HepG2 (cell line): ENCODE measurements around the gene B4GALT3. TPM values are rescaled to one million over a fixed set of nuclear protein-coding genes. Genes with fewer than 3 reads are reported as not detected.

Experiments
- FOXK2 ChIP-seq: fragments of 450-650 bp; IDR thresholded peaks from 2 replicates; pipeline ENCODE4 v1.6.1; 2016
- HDAC1 ChIP-seq: sonication (generic); formaldehyde crosslinking; IDR thresholded peaks from 2 replicates; pipeline ENCODE4 v1.5.1; 2020; ENCODE audit warnings: mild to moderate bottlenecking, missing genetic modification reagents
- HNF4A ChIP-seq: sonication (generic); formaldehyde crosslinking; IDR thresholded peaks from 2 replicates; pipeline ENCODE4 v1.4.0; 2020; ENCODE audit warnings: missing genetic modification reagents
- MIXL1 ChIP-seq: IDR thresholded peaks from 2 replicates; pipeline ENCODE4 v1.6.1; 2016
- NR2F6 ChIP-seq, 2 experiments: IDR thresholded peaks; 2 replicates each; pipeline ENCODE4 v1.6.1; 2016; ENCODE audit warnings: antibody characterized with exemption in 1 of 2, mild to moderate bottlenecking in 1 of 2
- PHF21A ChIP-seq: sonication (generic); formaldehyde crosslinking; IDR thresholded peaks from 2 replicates; pipeline ENCODE4 v1.5.0; 2020; ENCODE audit warnings: mild to moderate bottlenecking, missing genetic modification reagents
- RBM22 ChIP-seq: fragments of 200-400 bp; formaldehyde crosslinking; optimal IDR thresholded peaks from 2 replicates; pipeline ENCODE3; 2017; ENCODE audit warnings: mild to moderate bottlenecking, low read length, moderate library complexity
- ZNF121 ChIP-seq: sonication (generic); formaldehyde crosslinking; IDR thresholded peaks from 2 replicates; pipeline ENCODE4 v1.5.0; 2020; ENCODE audit warnings: mild to moderate bottlenecking, missing genetic modification reagents
- ZNF20 ChIP-seq: sonication (generic); formaldehyde crosslinking; IDR thresholded peaks from 2 replicates; pipeline ENCODE4 v1.4.0; 2020; ENCODE audit warnings: mild to moderate bottlenecking, moderate library complexity, missing genetic modification reagents
- ZNF501 ChIP-seq: sonication (generic); formaldehyde crosslinking; IDR thresholded peaks from 2 replicates; pipeline ENCODE4 v1.5.1; 2020; ENCODE audit warnings: mild to moderate bottlenecking, moderate library complexity, missing genetic modification reagents
- ZNF780A ChIP-seq: sonication (generic); formaldehyde crosslinking; IDR thresholded peaks from 2 replicates; pipeline ENCODE4 v1.8.0; 2022; ENCODE audit warnings: mild to moderate bottlenecking, missing genetic modification reagents, moderate library complexity
- polyA plus RNA-seq, 8 experiments: library from polyadenylated mRNA; depleted of rRNA in 3 of 8; stranded (reverse) in 7 of 8; unstranded in 1 of 8; fragments of >200 nt; fragmentation: Illumina TruSeq in 4 of 8; extraction: Trizol in 4 of 8; gene quantifications; 2 replicates each; pipeline versions ENCODE4 v1.2.1 to v1.2.3, GENCODE V29; 2011 to 2016; ENCODE audit warnings: low read depth in 4 of 8, missing spikeins in 1 of 8, mixed read lengths in 1 of 8; ENCODE audit not compliant: insufficient read depth in 1 of 8
- total RNA-seq, 5 experiments: library from RNA; depleted of rRNA; stranded (reverse); fragments of >200 nt; fragmentation: Illumina TruSeq; extraction: Trizol; gene quantifications; 2 replicates each; pipeline ENCODE4 v1.2.3, GENCODE V29; 2016; ENCODE audit warnings: low read depth in 1 of 5
- TF ChIP-seq, protein P1 (sequence below): sonication (generic); formaldehyde crosslinking; IDR thresholded peaks from 2 replicates; pipeline ENCODE4 v1.5.1; 2020; ENCODE audit warnings: missing genetic modification reagents, mild to moderate bottlenecking, borderline replicate concordance
- TF ChIP-seq, protein P2 (sequence below): sonication (generic); formaldehyde crosslinking; IDR thresholded peaks from 2 replicates; pipeline ENCODE4 v1.4.0; 2020; ENCODE audit warnings: missing genetic modification reagents
- TF ChIP-seq, protein P3 (sequence below): sonication (generic); formaldehyde crosslinking; IDR thresholded peaks from 2 replicates; pipeline ENCODE4 v1.4.0; 2020; ENCODE audit warnings: missing genetic modification reagents
- TF ChIP-seq, protein P4 (sequence below): sonication (generic); formaldehyde crosslinking; IDR thresholded peaks from 2 replicates; pipeline ENCODE4 v1.4.0; 2020; ENCODE audit warnings: mild to moderate bottlenecking, missing genetic modification reagents
- TF ChIP-seq, protein P5 (sequence below): IDR thresholded peaks from 2 replicates; pipeline ENCODE4 v1.6.1; 2016

B4GALT3 gene
- total and polyA plus RNA-seq, 2 of the 13 experiments (the other 11 are each of a cell fraction or from before 2014, with no cell fraction given): 35.6 to 40.4 TPM

DNA sequence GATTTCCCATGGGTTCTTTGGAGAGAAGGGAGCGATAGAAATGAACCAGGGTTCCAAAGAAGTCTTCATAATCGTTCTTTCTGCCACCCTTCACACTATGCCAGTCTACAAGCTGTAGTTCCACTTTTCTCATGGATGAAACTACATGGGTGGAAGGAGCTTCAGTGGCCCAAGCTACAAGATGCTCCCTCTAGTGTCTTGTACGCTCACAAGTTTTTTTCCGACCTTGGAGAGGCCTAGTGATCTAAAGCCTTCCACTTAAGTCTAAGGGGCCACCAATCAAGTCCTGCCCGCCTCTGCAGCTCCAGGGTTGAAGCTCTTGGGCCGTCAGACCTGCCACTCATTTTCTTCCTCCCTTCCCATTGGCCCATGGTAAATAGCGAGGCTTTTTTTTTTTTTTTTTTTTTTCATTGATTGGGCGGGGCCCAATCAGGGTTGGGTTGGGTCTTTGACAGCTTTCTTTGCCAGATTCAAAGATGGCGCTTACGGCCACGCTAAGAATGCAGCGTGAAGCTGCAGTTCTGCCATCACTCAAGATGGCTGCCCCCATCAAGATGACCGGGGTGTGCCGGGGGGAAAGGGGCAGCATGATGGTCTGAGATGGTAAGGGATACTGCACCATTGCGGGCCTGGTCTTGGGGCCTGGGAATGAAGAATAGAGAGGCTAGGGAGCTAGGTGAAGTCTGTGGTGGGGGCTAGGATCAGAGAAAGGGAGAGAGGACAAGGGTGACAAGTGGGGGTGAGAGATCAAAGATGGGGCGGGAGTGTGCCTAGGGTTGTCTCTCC, 48.4 kb upstream of the B4GALT3 start, which contains the start of gene TOMM40L (continued):
- TF ChIP-seq, protein P1, sequence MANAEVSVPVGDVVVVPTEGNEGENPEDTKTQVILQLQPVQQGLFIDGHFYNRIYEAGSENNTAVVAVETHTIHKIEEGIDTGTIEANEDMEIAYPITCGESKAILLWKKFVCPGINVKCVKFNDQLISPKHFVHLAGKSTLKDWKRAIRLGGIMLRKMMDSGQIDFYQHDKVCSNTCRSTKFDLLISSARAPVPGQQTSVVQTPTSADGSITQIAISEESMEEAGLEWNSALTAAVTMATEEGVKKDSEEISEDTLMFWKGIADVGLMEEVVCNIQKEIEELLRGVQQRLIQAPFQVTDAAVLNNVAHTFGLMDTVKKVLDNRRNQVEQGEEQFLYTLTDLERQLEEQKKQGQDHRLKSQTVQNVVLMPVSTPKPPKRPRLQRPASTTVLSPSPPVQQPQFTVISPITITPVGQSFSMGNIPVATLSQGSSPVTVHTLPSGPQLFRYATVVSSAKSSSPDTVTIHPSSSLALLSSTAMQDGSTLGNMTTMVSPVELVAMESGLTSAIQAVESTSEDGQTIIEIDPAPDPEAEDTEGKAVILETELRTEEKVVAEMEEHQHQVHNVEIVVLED (CRISPR knock-in tag): no peak; the same call in 1 of the 2 replicates
- no peak for TF ChIP-seq ZNF121 (CRISPR knock-in tag)
- peak; percentile 65 for TF ChIP-seq RBM22
- TF ChIP-seq, protein P2, sequence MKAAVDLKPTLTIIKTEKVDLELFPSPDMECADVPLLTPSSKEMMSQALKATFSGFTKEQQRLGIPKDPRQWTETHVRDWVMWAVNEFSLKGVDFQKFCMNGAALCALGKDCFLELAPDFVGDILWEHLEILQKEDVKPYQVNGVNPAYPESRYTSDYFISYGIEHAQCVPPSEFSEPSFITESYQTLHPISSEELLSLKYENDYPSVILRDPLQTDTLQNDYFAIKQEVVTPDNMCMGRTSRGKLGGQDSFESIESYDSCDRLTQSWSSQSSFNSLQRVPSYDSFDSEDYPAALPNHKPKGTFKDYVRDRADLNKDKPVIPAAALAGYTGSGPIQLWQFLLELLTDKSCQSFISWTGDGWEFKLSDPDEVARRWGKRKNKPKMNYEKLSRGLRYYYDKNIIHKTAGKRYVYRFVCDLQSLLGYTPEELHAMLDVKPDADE (CRISPR knock-in tag): no peak
- no peak for TF ChIP-seq ZNF20 (CRISPR knock-in tag)
- TF ChIP-seq, protein P3, sequence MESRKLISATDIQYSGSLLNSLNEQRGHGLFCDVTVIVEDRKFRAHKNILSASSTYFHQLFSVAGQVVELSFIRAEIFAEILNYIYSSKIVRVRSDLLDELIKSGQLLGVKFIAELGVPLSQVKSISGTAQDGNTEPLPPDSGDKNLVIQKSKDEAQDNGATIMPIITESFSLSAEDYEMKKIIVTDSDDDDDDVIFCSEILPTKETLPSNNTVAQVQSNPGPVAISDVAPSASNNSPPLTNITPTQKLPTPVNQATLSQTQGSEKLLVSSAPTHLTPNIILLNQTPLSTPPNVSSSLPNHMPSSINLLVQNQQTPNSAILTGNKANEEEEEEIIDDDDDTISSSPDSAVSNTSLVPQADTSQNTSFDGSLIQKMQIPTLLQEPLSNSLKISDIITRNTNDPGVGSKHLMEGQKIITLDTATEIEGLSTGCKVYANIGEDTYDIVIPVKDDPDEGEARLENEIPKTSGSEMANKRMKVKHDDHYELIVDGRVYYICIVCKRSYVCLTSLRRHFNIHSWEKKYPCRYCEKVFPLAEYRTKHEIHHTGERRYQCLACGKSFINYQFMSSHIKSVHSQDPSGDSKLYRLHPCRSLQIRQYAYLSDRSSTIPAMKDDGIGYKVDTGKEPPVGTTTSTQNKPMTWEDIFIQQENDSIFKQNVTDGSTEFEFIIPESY (CRISPR knock-in tag): no peak
- no peak for TF ChIP-seq NR2F6 (IDR thresholded peaks at IDR 0.05)
- 0 out of 2 replicates have a peak, but pooled peaks have one; percentile 19 for TF ChIP-seq NR2F6 (CRISPR knock-in tag; IDR thresholded peaks at IDR 0.05)
- peak; percentile 65; the same call in 1 of the 2 replicates for TF ChIP-seq ZNF501
- peak; percentile 66; the same call in 1 of the 2 replicates for TF ChIP-seq PHF21A
- peak; percentile 66 for TF ChIP-seq HDAC1 (CRISPR knock-in tag)
- TF ChIP-seq, protein P4, sequence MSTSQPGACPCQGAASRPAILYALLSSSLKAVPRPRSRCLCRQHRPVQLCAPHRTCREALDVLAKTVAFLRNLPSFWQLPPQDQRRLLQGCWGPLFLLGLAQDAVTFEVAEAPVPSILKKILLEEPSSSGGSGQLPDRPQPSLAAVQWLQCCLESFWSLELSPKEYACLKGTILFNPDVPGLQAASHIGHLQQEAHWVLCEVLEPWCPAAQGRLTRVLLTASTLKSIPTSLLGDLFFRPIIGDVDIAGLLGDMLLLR (CRISPR knock-in tag): no peak
- no peak for TF ChIP-seq ZNF780A (CRISPR knock-in tag)
- 0 out of 2 replicates have a peak, but pooled peaks have one; percentile 10 for TF ChIP-seq HNF4A
- TF ChIP-seq FOXK2: peak; percentile 19; the same call in 1 of the 2 replicates
- TF ChIP-seq MIXL1: peak; percentile 77; the same call in 1 of the 2 replicates
- TF ChIP-seq, protein P5, sequence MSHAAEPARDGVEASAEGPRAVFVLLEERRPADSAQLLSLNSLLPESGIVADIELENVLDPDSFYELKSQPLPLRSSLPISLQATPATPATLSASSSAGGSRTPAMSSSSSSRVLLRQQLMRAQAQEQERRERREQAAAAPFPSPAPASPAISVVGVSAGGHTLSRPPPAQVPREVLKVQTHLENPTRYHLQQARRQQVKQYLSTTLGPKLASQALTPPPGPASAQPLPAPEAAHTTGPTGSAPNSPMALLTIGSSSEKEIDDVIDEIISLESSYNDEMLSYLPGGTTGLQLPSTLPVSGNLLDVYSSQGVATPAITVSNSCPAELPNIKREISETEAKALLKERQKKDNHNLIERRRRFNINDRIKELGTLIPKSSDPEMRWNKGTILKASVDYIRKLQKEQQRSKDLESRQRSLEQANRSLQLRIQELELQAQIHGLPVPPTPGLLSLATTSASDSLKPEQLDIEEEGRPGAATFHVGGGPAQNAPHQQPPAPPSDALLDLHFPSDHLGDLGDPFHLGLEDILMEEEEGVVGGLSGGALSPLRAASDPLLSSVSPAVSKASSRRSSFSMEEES (CRISPR knock-in tag): peak; percentile 18; the same call in 1 of the 2 replicates
